GM15510 (cell line): ENCODE results near the gene STX8.

Experiments
- POLR2A ChIP-seq: IDR thresholded peaks from 3 replicates; pipeline ENCODE4 v1.6.1; 2011; ENCODE audit warnings: borderline replicate concordance; ENCODE audit not compliant: insufficient read length; ENCODE audit errors: extremely low read depth

STX8 gene

GRCh38 chr17:9350080-9350479 lies 225.5 kb downstream of the STX8 start:
- no peak for TF ChIP-seq POLR2A

- no peak for TF ChIP-seq POLR2A
Measured at GRCh38 chr17:9346296-9346926, 229.2 kb downstream of the STX8 start.

GRCh38 chr17:9343516-9343915 lies 232.1 kb downstream of the STX8 start:
- no peak for TF ChIP-seq POLR2A

GRCh38 chr17:9342225-9342624 lies 233.4 kb downstream of the STX8 start:
- TF ChIP-seq POLR2A = no peak

GRCh38 chr17:9339958-9340357 lies 235.7 kb downstream of the STX8 start:
- no peak for TF ChIP-seq POLR2A

- no peak for TF ChIP-seq POLR2A
Measured at GRCh38 chr17:9336817-9337216, 238.8 kb downstream of the STX8 start.

- no peak for TF ChIP-seq POLR2A
Measured at GRCh38 chr17:9334536-9335446, 240.8 kb downstream of the STX8 start.

- TF ChIP-seq POLR2A = no peak
Measured at GRCh38 chr17:9332132-9332494, 243.5 kb downstream of the STX8 start.

- no peak for TF ChIP-seq POLR2A
Measured at GRCh38 chr17:9331279-9332131, 244.1 kb downstream of the STX8 start.

- no peak for TF ChIP-seq POLR2A
Measured at GRCh38 chr17:9330611-9331271, 244.9 kb downstream of the STX8 start.

- TF ChIP-seq POLR2A = no peak
Measured at GRCh38 chr17:9330141-9330540, 245.5 kb downstream of the STX8 start.

GRCh38 chr17:9329251-9329921 lies 246.2 kb downstream of the STX8 start:
- no peak for TF ChIP-seq POLR2A

GRCh38 chr17:9324864-9325263 lies 250.8 kb downstream of the STX8 start:
- no peak for TF ChIP-seq POLR2A

GRCh38 chr17:9322326-9322725 lies 253.3 kb downstream of the STX8 start:
- TF ChIP-seq POLR2A = no peak
